Cardiac ventricle fibroblast (primary cell): ENCODE data around the gene FGFR1OP2. TPM values are rescaled to one million over a fixed set of nuclear protein-coding genes. Genes with fewer than 3 reads are reported as not detected.

ENCODE experiments used
- total RNA-seq: library from RNA; depleted of rRNA; stranded (reverse); fragments of >200 nt; gene quantifications from 2 replicates; pipeline ENCODE4 v1.2.3, GENCODE V29; 2015

The FGFR1OP2 gene
- total RNA-seq = 42.1 and 51.0 TPM in 2 replicates

DNA sequence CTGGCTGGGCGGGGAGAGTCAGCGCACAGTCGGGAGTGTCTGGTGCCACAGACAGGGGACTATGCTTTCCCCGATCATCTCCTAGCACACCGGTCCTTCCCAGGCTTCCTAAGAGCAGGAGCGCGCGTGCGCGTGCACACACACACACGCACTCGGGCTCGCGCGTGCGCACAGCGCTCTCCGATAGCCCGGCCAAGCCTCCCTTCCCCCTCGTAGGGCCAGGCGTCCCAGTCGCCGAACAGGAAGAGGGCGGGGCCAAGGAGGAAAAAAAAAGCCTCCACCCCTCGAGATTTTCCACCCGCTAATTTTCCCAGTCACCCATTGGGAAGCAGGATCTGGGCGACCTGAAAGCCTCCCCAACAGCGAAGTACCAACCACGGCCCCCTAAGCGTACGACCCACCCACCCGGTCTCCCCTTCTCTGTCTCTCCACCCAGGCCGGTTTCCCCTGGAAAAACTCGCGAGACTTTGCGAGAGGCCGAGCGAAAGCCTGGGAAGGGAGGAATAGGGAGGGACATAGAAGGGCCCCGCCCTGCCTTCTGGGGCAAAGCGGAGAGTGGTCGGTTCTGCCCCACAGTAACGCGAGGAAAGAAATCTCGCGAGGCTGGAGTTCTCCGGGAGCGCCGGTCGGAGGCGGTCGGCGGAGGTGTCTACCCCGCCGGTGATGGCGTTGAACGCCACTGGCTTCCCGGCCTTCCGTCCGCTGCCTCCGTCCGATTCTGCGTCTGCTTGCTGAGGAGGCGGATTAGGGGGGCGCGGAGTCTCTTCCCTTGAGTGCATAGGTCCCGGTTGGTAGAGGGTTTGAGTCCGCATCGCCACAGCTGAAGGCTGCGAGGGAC lies at the start of gene FGFR1OP2, which contains the start of gene INTS13:
Gene FGFR1OP2, plus strand, starts transcription at position 608 of the 838 bp plus-strand sequence. CDS start 15,689 bp downstream, outside the sequence.
Gene INTS13, minus strand, starts transcription at position 119 of the 838 bp plus-strand sequence. CDS start 1,178 bp downstream, outside the sequence.

DNA sequence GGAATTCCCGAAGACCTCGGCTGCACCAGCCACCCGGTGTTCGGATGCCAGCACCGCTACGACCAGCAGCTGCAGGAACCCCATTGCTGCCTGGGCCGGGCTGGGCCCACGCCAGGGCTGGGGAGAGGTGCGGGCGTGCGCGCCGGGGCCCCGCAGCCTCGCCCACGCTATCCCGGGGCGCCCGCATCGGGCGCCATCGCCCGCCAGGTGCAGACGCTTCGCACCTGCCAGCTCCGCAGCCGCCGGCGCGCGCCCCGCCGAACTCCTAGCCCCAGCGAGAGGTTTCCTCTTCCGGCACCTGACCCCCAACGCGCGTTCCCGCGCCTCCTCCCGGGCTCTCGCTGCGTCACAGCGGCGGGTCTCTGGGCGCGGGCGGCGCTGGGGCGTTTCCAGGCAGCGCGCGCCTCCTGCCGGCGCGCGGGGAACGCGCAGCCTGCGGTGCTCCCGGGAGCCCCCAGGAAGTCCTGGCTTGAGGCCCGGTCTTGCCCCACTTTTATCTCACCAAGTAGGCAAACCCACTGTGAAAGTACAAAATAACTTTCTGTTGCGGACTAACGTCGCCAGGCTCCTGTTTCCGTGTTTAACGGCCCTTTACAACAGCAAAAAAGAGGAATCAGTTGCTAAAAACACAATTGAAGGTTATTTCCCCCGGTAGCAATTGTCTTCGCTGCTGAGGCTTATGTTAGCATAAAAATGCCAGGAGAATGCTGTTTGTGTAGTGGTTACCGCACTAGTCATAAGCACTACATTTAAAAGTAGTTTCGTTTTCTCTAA lies 76.0 kb downstream of the FGFR1OP2 start, which contains the start of gene TM7SF3:
Gene TM7SF3, minus strand, starts transcription at position 300 of the 774 bp plus-strand sequence. Its CDS starts 216 bp downstream, at position 84.

Other genes with a start within 250 kb of the FGFR1OP2 start
- 17.8 and 18.5 TPM in 2 replicates for gene ITPR2, start 105.3 kb upstream of the FGFR1OP2 start, total RNA-seq
- 35.4 and 48.8 TPM in 2 replicates for gene INTS13, start 489 bp upstream of the FGFR1OP2 start, total RNA-seq
- gene TM7SF3, start 75.9 kb downstream of the FGFR1OP2 start, total RNA-seq = 16.3 and 32.6 TPM in 2 replicates
- 27.6 and 42.6 TPM in 2 replicates for gene MED21, start 84.1 kb downstream of the FGFR1OP2 start, total RNA-seq
- not detected in 2 replicates for gene C12orf71, start 144.1 kb downstream of the FGFR1OP2 start, total RNA-seq